Fibroblast of peridontal ligament (primary cell): Measurements from ENCODE around the gene POU5F1.
"Not testable (repeated sequence)": the region's sequence is repeated elsewhere in the genome, so short reads cannot be mapped to it uniquely, and the experiment has no call there.

Experiments
- DNase-seq: peaks from one replicate; pipeline ENCODE4 v3.0.0-alpha.2; 2010; ENCODE audit errors: extremely low read depth

POU5F1 gene

GRCh38 chr6:31170600-31170881 lies at the start of gene POU5F1:
TSS of gene POU5F1 (minus strand) at chr6:31170682. CDS start at chr6:31170620, 62 bp downstream.
- no peak for DNase-seq

DNA sequence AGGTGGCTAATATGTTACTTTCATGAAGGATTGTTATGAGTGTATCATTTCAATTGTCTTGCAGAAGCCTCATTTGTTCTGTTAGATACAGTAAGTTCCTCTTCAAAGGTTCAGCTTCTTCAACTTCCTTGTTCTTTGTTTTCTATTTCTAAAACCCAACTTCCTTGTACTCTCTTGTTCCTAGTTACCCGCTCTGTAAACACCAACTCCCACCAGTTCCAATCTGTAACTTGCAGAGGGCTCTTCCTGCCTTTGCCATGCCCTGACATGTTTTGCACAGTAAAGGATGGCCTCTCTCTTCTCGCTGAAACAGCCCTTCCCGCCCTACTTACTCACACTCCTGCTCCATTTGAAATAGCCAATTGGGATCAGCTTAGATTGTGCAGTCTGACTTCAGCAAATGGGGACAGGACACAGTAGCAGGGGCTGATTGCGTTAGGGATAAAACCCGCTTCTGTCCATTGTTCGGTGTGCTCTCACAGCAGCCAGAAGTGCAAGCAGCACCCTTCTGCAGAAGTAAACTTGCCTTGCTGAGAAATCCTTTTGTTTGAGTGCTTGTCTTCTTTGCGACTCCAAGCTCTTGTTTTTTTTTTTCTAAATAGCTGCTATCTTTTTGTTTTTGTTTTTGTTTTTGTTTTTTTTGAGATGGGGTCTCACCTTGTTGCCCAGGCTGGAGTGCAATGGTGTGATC lies 45.9 kb upstream of the POU5F1 start:
- DNase-seq: no peak

DNA sequence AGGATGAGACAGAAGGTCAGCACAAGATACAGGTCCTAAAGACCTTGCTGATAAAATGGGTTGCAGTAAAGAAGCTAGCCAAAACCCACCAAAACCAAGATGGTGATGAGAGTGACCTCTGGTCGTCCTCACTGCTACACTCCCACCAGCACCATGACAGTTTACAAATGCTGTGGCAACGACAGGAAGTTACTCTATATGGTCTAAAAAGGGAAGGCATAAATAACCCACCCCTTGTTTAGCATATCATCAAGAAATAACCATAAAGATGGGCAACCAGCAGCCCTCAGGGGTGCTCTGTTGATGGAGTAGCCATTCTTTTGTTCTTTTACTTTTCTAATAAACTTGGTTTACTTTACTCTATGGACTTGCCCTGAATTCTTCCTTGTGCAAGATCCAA lies 44.7 kb upstream of the POU5F1 start:
- not testable (repeated sequence) for DNase-seq

- no peak for DNase-seq
Measured at GRCh38 chr6:31214516-31214915, 44.0 kb upstream of the POU5F1 start.

- no peak for DNase-seq
Measured at GRCh38 chr6:31210741-31211532, 40.5 kb upstream of the POU5F1 start.

- DNase-seq: no peak
Measured at GRCh38 chr6:31210123-31210522, 39.6 kb upstream of the POU5F1 start.

- no peak for DNase-seq
Measured at GRCh38 chr6:31209137-31209536, 38.7 kb upstream of the POU5F1 start.

DNA sequence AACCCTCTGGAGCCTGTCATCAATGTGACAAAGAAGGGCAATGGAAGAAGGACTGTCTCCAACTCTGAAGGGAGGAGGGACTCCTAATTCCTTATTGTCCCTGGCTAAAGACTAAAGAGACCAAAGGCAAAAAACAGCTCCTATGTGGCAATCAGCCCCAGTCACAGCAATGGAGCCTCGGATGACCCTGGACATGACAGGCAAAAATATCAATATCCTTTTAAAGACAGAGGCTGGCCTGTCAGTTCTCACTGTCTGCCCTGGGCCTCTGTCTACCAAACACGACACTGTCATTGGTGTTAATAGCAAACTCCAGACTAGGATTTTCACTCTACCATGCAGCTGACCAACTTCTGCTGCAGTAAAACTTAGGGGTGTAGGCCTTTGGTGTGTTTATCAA lies 38.0 kb upstream of the POU5F1 start:
- no peak for DNase-seq

DNA sequence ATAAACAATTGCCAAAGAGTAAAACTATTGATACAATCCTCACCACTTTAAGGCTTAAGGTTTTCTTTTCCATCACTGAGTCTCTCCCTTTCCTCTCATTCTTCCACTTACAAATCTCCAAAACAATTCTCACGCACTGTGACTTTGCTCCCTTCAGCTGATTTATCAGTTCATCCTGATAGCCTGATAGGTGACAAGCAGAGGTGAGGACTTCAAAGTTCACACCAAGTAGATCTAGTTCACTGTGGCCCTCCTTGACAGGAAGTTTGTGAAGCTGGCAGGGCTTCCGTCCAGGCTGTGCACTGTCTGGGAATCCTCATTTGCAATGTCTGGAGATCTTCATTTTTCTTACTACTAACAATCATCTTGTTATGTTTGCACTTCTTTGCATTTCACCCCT lies 35.2 kb upstream of the POU5F1 start:
- DNase-seq: no peak

DNA sequence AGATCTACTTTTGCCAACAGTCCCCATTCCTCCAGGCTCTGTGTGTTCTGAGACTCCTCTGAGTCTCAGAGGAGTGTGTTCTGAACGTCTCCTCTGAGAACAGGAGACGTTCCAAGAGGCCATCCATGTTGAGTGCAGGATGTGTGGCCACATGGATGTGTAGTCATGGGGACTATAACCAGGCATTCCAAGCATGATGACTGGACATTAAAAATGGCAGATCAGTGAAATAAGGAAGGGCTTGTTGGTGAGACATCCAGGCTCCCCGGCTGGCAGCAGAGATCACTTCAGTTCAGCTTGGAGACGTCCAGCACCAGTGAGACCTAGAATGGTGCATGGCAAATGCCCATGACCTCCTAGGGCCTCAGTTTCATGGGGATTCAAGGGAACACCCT lies 34.3 kb upstream of the POU5F1 start:
- DNase-seq: no peak

DNA sequence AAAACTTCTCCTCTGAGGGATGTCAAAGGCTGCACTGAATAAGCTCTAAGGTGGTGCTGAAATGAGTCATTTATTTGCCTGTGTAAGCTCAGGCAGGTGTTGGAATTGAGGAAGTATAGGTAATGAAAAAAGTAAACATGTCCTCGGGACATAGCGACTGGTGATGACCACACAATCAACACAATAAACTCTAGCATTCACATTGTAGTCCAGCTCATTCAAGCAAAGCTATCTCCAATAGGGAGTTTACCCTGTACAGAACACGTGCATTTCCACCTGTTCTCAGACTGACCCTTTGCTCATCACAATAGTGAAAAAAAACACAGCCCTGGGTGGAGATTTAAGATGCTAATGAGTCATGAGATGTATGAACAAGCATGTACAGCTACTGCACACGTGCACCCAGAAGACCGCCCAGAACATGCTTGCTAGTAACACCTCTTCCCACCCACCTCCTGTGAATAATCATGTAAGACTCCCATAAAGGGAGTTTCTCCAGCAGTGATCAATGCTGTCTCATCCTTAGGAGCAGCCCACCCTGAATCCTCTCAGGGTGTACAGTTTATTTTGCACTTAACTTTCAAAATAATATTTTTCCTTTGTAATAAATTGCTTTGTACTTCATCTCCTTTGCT lies 33.0 kb upstream of the POU5F1 start:
- DNase-seq: no peak

GRCh38 chr6:31202259-31203166 lies 32.0 kb upstream of the POU5F1 start:
- no peak for DNase-seq

DNA sequence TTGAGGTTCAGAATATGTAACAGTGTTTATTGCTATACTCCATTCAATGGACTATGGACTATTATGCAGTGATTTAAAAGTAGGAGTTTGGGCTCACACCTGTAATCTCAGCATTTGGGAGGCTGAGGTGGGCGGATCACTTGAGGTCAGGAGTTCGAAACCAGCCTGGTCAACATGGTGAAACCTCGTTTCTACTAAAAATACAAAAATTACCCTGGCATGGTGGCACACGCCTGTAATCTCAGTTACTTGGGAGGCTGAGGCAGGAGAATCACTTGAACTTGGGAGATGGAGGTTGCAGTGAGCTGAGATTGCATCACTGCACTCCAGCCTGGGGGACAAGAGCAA lies 28.6 kb upstream of the POU5F1 start:
- not testable (repeated sequence) for DNase-seq

DNA sequence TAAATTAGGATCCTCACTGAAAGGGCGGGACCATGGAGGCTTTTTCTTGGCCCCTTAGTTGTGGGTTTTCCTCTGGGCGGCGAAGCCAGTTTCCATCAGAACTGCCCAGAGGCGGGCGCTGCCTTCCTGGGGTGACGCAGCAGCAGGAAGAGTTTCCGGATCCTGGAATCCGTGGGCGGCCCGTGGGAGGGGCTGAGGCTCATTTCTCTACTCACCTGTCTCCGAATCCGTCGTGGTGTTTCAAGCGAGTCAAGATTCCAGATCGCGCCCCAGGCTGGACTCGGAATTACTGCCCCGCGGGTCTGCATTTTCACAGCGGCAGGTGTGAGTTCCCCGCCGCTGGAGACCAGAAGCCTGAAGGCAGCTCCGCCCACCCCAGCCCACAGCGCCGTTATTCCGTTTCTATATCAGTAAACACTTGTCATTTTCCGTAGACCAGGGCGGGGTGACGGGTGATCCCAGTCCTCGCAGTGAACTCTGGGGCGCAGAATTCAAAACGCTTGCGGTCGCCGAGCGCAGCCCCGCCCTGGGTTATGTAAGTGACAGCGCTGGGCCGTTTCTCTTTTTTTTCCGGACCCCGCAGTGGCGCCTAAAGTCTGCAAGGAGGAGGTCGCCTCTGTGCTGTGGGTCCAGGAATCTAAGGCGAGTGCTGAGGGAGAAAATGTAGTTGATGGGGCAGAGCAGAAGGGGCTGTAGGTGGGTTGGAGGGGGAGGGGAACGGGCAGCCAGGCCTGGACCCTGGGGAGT lies 27.2 kb upstream of the POU5F1 start:
- DNase-seq: peak; percentile 69

GRCh38 chr6:31196251-31197022 lies 26.0 kb upstream of the POU5F1 start:
- DNase-seq: not testable (repeated sequence)

- DNase-seq: not testable (repeated sequence)
Measured at GRCh38 chr6:31195308-31195979, 25.0 kb upstream of the POU5F1 start.

GRCh38 chr6:31194061-31194834 lies 23.8 kb upstream of the POU5F1 start:
- DNase-seq: no peak

DNA sequence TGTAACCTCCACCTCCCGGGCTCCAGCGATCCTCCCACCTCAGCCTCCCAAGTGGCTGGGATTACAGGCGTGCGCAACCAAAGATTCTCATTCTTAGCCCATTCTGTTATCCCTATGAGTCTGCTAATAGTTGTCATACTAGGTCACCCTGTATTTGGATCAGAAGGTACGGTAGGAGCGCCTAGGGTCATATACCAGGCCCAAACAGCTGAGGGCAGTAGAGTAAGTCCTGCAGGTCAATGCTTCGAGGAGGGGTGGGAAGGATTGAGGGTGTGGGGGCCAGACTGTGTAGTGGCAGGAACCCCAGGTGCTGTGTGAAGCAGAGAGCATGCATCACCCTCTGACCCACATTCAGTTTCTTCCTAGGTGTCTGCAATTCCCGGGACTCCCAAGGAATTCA lies 22.7 kb upstream of the POU5F1 start:
- no peak for DNase-seq

DNA sequence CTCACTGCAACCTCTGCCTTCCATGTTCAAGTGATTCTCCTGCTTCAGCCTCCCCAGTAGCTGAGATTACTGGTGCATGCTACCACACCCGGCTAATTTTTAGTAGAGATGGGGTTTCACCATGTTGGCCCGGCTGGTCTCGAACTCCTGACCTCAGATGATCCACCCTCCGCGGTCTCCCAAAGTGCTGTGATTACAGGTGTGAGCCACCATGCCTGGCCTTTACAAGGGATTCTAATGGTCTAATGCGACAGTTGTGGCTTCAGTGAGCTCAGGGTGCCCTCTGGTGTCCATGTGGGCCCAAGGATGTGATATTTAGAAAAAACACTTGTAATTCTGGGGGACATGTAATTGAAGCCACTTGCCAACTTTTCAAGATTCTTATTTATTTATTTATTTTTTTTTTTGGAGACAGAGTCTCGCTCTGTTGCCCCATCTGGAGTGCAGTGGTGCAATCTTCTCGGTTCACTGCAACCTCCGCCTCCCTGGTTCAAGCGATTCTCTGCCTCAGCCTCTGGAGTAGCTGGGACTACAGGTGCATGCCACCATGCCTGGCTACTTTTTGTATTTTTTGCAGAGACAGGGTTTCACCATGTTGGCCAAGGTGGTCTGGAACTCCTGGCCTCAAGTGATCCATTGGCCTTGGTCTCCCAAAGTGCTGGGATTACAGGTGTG lies 22.1 kb upstream of the POU5F1 start:
- peak; percentile 74 for DNase-seq
